ENCODE measurements around the gene DNAJC7. TPM values are rescaled to one million over a fixed set of nuclear protein-coding genes. Genes with fewer than 3 reads are reported as not detected.
A peak's percentile ranks its signal among the peaks of the same experiment; 100 is the strongest.

The DNAJC7 gene
- total RNA-seq, 1 donor from 2014 or later, result 82.0 TPM

DNA sequence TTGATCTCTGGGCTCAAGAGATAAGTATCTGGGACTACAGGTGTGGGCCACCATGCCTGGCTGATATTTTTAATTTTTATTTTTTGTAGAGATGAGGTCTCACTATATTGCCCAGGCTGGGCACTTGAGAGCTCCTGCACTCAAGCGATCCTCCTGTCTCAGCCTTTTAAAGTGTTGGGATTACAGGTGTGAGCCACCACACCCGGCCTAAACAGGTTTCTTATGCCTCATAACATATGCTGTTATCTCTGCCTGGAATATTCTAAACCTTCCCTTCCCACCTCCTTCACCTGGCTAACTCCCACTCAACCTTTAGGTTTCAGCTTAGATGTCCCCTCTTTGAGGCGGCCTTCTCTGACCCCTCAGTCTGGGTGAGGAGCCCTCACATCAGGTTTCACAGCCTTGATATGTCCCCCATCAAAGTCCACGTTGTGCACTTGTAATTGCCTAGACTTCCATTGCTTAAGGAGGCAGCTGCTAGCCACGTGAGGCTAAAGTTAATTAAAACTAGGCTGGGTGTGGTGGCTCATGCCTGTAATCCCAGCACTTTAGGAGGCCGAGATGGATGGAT, 59.3 kb downstream of the DNAJC7 start:
- no peak for ATAC-seq
- H3K4me3 ChIP-seq, result no peak overlapping the region

DNA sequence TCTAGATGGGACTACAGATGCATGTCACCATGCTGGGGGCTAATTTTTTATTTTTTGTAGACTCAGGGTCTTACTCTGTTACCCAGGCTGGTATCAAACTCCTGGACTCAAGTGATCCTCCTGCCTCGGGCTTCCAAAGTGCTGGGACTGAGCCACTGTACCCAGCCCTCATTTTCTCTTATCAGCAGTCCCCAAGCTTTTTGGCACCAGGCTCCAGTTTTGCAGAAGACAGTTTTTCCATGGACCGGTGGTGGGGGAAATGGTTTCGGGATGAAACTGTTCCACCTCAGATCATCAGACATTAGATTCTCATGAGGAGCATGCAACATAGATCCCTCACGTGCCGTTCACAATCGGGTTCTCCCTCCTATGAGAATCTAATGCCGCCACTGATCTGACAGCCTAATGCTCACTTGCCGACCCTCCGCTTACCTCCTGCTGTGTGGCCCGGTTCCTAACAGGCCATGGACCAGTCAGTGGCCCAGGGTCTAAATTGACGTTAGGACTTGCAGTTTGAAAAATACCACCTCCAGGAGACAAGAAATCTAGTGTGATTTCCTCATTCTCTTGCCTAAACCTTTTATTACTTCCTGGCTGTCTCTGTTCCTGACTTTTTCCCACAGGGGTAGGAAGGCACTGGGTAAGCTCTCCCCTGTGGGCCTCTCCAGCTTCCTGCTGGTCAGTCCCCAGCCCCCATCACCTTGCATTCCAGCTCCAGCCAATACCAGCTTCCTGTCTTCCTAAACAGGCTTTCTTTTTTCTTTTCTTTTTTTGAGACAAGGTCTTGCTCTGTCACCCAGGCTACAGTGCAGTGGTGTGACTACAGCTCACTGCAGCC, 60.0 kb downstream of the DNAJC7 start:
- no peaks in the 10 kb centered on the region for H3K27me3 ChIP-seq (ENCODE audit: low read depth)
- no peak overlapping the region for H3K27ac ChIP-seq
- intact Hi-C loops (cut with DNase I), result no loop called here
- DNase-seq, result no peak
- TF ChIP-seq, protein P1, sequence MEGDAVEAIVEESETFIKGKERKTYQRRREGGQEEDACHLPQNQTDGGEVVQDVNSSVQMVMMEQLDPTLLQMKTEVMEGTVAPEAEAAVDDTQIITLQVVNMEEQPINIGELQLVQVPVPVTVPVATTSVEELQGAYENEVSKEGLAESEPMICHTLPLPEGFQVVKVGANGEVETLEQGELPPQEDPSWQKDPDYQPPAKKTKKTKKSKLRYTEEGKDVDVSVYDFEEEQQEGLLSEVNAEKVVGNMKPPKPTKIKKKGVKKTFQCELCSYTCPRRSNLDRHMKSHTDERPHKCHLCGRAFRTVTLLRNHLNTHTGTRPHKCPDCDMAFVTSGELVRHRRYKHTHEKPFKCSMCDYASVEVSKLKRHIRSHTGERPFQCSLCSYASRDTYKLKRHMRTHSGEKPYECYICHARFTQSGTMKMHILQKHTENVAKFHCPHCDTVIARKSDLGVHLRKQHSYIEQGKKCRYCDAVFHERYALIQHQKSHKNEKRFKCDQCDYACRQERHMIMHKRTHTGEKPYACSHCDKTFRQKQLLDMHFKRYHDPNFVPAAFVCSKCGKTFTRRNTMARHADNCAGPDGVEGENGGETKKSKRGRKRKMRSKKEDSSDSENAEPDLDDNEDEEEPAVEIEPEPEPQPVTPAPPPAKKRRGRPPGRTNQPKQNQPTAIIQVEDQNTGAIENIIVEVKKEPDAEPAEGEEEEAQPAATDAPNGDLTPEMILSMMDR (IDR thresholded peaks at IDR 0.05), result no peak
- H3K36me3 ChIP-seq, result peaks cover 4% of the 10 kb centered on the region
- H3K4me3 ChIP-seq, result no peak overlapping the region
- H3K4me1 ChIP-seq, result no peaks in the 10 kb centered on the region
- ATAC-seq, result no peak
- H3K9me3 ChIP-seq, result no peaks in the 10 kb centered on the region

More for the DNA sequence above, 59.3 kb downstream of the DNAJC7 start:
- TF ChIP-seq, protein P1 (IDR thresholded peaks at IDR 0.05), result no peak
- peaks cover 4% of the 10 kb centered on the region for H3K4me1 ChIP-seq
- intact Hi-C loops (cut with DNase I), result no loop called here
- no peak for DNase-seq
- H3K36me3 ChIP-seq, result no peaks in the 10 kb centered on the region
- H3K27me3 ChIP-seq (ENCODE audit: low read depth), result no peaks in the 10 kb centered on the region
- no peaks in the 10 kb centered on the region for H3K9me3 ChIP-seq
- H3K27ac ChIP-seq, result no peak overlapping the region

DNA sequence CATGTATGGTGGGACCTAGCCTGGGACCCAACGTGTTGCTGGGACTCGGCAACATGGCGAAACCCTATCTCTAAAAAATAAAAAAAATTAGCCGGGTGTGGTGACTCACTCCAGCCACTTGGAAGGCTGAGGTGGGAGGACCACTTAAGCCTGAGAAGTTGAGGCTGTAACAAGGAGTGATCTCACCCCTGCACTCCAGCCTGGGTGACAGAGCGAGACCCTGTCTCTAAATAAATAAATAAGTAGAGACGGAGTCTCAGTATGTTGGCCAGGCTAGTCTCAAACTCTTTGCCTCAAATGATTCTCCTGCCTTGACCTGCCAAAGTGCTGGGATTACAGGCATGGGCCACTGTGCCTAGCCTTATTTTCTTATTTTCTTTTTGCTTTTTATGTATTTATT, 60.7 kb downstream of the DNAJC7 start:
- no peak overlapping the region for H3K27ac ChIP-seq
- no peak overlapping the region for H3K4me3 ChIP-seq
- TF ChIP-seq, protein P1 (IDR thresholded peaks at IDR 0.05), result no peak
- no peaks in the 10 kb centered on the region for H3K4me1 ChIP-seq
- ATAC-seq, result no peak
- H3K9me3 ChIP-seq, result no peaks in the 10 kb centered on the region
- H3K36me3 ChIP-seq, result peaks cover 4% of the 10 kb centered on the region
- no peaks in the 10 kb centered on the region for H3K27me3 ChIP-seq (ENCODE audit: low read depth)
- intact Hi-C loops (cut with DNase I), result no loop called here
- DNase-seq, result no peak

DNA sequence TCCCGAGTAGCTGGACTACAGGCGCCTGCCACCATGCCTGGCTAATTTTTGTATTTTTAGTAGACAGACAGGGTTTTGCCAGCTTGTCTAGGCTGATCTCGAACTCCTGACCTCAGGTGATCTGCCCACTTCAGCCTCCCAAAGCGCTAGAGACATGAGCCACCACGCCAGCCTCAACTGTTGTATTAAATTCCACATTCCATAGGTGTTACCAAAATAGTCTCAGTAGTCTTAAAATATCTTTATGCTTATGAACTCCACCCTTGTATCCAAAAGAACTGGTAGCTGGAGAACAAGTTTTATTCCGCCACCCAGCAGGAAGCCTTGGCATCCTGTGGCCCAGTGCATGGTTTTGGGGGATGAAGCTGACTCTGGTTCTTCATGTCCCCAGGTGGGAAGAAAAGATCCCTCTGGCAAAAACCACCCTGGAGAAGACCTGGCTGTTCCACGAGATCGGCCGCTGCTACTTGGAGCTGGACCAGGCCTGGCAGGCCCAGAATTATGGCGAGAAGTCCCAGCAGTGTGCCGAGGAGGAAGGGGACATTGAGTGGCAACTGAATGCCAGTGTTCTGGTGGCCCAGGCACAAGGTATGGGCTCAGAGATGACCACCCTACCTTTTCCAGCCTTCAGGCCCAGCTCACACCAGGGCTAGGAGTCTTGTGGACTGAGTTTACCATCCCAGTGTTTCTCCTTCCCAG, 68.3 kb downstream of the DNAJC7 start:
- no peak overlapping the region for H3K4me3 ChIP-seq
- TF ChIP-seq, protein P1 (IDR thresholded peaks at IDR 0.05), result no peak
- H3K36me3 ChIP-seq, result peaks cover 12% of the 10 kb centered on the region
- H3K4me1 ChIP-seq, result no peaks in the 10 kb centered on the region
- intact Hi-C loops (cut with DNase I), result no loop called here
- no peak overlapping the region for H3K27ac ChIP-seq
- no peaks in the 10 kb centered on the region for H3K9me3 ChIP-seq
- ATAC-seq (no peak), DNase-seq (no peak)
- no peaks in the 10 kb centered on the region for H3K27me3 ChIP-seq (ENCODE audit: low read depth)

GRCh38 chr17:41944943-41945342, 72.3 kb downstream of the DNAJC7 start:
- intact Hi-C loops (cut with DNase I), result no loop called here
- peaks cover 5% of the 10 kb centered on the region for H3K36me3 ChIP-seq
- ATAC-seq (peak; percentile 56 to 66), DNase-seq (no peak)
- H3K27me3 ChIP-seq (ENCODE audit: low read depth), result no peaks in the 10 kb centered on the region
- H3K9me3 ChIP-seq, result no peaks in the 10 kb centered on the region
- TF ChIP-seq, protein P1 (IDR thresholded peaks at IDR 0.05), result no peak
- H3K4me3 ChIP-seq, result no peak overlapping the region
- no peaks in the 10 kb centered on the region for H3K4me1 ChIP-seq
- H3K27ac ChIP-seq, result peak overlapping the region; percentile 44
